ENCODE measurements around the gene EXTL1.
A peak's percentile ranks its signal among the peaks of the same experiment; 100 is the strongest.

EXTL1 gene

DNA sequence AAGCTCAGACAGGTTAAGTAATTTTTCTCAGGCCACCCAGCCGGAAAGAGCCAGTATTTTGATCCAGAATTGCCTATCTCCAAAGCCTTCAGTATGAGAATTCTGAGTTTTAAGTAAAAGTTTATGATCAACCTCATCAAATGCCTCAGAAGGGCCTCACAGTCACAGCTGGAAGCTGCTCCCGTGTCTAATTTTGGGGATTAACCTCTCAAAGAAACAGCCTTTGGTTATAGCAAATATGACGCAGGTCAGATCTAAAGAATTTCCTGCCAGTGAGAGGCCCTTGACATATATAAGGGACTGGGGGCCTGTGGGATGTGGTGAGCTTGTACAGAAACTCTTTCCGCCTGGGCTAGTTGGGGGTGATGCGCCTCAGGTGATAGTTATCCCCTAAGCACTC lies 2.3 kb downstream of the EXTL1 start:
- no peak for DNase-seq (ENCODE audit: low read depth in 3 of 3, low spot score in 1 of 3)

DNA sequence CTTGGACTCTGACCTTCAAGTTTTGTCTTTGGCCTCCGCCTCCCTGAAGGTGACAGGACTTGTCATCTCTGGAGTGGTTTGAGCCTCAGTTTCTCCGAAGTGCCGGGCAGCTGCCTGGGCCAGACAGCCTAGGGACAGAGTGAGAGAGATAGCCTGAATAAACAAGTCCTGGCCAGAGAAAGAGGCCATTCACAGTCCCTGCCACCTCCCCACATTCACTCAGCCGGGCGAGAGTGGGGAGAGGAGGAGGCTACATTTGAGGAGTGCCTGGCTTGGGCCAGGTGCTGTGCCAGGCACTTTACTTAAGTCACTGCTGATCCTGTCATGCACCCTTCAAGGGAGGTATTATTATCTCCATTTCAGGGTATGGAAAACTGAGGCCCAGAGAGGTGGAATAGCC lies 3.5 kb downstream of the EXTL1 start:
- DNase-seq (ENCODE audit: low read depth in 3 of 3, low spot score in 1 of 3): no peak

DNA sequence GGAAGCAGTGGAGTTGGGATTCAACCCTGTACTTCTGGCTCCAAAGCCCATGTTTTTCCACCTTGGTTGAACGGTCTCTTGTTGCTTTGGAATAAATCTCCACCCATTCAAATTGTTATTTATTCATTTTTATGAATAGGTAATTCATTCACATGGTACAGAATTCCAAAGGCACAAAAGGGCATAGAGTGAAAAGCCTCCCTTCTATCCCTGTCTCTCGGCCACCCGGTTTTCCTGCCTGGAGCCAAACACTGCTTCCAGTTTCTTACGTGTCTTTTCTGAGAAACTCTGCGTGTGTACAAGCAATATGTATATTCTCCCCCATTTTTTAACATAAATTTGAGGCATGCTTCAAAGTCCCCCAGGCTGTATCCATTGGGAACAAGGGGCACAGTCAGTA lies 3.9 kb downstream of the EXTL1 start:
- no peak for DNase-seq (ENCODE audit: low read depth in 3 of 3, low spot score in 1 of 3)

DNA sequence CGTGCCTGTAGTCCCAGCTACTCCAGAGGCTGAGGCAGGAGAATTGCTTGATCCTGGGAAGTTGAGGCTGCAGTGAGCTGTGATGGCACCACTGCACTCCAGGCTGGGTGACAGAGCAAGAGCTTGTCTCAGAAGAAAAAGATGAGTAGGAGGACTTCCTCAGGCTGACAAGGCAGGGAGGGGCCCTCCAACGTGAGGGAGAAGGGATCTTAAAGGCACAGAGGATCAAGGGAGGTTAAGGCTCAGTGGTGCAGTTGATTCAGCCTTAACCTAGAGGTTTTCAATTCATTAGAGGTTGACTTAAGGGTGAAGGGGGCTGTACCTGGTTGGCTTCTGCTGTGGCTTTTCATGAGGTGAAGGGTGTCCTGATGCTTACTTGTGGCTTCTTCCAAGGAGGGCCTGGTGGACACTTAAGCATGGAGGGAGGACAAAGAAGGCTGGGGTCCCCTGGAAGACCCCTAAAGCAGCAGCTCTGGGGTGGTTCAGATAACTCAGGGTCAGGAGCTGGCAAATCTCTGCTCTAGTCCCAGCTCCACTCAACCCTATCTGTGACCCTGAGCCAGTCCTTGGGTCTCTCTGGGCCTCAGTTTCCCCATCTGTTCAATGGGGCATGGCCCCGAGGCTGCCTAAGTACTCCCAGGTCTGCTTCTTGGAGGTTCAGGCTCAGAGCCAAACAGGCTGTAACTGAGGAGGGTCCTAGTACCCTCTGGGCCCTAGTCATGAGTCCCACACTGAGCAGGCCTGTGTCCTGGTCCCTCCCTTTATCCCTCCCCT lies 6.3 kb downstream of the EXTL1 start:
- no peak for DNase-seq (ENCODE audit: low read depth in 3 of 3, low spot score in 1 of 3)

DNA sequence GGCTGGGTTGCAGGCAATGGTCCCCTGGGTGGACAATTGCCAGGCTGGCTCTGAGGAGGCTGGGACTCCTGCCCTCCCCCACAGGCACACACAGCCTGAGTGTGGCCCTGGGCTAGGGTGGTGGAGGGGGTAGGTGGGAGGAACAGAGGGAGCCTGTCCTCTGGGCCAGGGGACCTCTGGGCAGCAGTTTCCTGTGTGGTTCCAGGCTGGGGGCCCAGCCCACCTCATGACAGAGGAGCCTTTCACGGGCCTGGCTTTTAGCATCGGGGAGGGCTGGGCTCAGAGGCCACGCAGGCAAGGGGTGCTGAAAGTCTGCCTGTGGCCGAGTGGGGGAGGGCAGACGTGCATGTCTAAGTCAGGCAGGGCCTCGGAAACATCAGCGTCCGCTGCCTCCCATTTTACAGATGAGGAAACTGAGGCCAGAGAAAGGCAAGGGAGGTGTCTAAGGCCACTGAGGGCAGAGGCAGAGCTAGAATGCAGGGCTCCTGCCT lies 7.0 kb downstream of the EXTL1 start:
- no peak for DNase-seq (ENCODE audit: low read depth in 3 of 3, low spot score in 1 of 3)

DNA sequence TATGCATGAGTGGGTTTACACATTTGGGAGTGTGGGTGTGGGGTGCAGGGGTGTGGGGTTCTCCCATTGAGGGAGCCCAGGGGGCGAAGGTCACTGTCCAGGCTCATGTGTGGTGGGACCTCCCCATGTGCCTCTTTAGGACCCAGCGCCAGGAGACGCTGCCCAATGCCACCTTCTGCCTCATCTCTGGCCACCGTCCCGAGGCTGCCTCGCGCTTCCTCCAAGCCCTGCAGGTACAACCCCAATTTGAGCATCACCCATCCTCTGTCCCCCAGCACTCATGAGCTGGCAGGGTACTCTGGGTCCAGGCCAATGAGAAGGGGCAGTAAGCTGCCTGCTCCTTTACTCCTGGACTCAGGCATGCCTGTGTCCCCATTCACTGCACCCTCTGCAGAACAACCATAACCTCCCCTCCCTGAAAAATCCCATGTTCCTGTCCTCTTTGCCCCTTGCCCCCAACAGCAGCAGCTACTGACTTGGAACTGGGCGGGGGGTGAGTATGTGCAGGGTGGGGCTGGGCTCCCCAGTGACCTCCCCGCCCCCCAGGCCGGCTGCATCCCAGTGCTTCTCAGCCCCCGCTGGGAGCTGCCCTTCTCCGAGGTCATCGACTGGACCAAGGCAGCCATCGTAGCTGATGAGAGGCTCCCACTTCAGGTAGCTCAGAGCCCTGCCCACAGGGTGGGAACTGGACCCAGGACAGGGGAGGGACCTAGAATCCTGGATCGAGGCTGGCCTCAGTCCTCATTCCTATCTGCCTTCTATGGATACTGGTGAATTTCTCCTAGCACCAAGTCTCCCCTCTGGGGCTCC lies 7.7 kb downstream of the EXTL1 start:
- DNase-seq (ENCODE audit: low read depth in 3 of 3, low spot score in 1 of 3): no peak

DNA sequence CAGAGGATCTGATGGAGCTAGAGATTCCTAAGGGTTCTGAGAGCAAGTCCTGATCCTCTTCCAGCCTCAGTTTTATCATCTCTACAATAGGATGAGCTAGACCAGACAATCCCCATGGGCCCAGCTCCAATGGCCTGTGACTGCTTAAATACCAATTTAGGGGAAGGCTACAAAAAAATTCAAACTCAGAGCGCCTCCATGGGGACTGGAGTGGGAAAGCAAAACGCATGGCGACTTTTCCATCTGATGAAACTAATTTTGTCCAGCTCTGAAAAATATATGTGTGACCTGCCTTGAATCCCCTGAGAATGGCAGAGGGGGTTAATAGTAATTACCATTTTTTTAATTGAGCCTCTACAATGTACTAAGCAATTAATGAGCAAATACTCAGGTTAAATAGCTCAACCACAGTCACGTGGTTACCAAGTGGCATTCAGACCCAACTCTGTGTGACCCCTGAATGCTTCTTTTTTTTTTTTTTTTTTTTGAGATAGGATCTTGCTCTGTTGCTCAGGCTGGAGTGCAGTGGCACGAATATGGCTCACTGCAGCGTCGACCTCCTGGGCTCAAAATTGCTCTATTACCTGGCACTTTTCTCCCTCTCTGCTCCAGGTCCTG lies 8.4 kb downstream of the EXTL1 start:
- DNase-seq (ENCODE audit: low read depth in 3 of 3, low spot score in 1 of 3): no peak

DNA sequence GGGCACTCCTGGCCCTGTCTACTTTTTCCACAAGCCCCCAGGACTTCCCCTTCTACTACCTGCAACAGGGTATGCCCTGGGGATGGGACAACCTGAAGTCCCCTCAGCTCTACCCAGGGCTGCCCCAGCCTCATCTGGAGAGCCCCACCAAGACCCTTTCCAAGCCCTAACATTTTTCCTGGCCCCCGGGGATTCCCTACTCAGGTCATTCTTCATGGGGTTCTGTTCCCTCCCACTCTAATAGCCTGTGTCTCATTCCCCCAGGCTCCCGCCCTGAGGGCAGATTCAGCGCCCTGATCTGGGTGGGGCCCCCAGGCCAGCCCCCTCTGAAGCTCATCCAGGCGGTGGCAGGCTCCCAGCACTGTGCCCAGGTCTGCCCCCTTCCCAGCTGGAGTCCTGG lies 9.6 kb downstream of the EXTL1 start:
- DNase-seq (ENCODE audit: low read depth in 3 of 3, low spot score in 1 of 3): no peak

DNA sequence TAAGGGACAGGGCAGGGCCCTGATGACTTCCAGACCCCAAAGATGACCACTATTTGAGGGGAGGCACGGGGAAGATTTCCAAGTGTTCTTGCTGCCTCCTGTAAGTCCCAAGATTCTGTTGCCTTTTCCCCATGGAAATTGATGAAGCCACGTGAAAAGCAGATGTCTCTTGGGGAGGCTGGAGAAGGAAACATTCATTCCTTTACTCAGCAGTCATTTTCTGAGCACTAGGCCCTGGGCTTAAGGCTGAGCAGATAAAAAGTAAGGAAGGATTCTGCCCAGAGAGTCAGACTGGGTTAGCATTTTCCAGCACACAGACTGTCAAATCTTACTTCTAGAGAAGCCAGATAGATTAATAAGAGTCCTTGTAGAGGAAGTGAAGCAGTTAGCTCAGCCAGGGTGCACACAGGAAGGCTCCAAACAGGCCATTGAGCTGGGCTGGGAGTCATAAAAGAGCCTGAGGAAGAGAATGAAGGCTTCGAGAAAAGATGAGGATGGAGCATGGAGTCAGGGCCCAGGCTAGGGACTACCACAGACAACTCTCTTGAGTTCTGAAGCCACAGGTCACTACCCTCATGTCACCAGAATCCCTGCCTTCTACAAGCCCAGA lies 10.1 kb downstream of the EXTL1 start:
- DNase-seq (ENCODE audit: low read depth in 3 of 3, low spot score in 1 of 3): no peak

DNA sequence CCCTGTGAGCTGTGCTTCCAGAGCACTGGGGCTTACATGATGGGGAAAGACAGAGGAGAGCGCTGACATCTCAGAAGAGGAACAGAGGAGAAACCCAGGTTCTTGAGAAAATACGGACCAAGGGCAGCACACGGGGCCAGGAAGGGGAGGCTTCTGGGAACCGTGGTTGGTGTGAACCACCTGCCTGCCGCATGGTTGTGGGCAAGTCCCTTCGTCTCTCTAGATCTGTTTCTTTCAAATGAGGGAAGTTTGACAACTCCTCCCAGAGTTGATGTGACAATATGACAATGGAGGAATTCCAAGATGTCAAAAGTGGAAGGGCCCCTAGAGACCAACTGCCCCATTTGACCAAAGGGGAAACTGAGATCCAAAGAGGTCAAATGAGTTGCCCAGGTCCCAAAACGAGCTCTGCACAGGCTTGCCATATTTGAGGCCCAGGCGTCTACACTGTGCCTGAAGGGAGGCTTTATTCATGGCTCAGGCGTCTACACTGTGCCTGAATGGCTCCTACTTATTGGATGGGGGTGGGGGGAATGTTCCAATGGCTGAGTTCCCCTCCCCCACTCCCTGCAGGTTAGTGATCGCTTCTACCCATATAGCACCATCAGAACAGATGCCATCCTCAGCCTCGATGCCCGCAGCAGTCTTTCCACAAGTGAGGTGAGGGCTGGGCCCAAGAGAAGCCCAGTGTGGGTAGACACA lies 11.2 kb downstream of the EXTL1 start:
- DNase-seq (ENCODE audit: low read depth in 3 of 3, low spot score in 1 of 3): no peak

DNA sequence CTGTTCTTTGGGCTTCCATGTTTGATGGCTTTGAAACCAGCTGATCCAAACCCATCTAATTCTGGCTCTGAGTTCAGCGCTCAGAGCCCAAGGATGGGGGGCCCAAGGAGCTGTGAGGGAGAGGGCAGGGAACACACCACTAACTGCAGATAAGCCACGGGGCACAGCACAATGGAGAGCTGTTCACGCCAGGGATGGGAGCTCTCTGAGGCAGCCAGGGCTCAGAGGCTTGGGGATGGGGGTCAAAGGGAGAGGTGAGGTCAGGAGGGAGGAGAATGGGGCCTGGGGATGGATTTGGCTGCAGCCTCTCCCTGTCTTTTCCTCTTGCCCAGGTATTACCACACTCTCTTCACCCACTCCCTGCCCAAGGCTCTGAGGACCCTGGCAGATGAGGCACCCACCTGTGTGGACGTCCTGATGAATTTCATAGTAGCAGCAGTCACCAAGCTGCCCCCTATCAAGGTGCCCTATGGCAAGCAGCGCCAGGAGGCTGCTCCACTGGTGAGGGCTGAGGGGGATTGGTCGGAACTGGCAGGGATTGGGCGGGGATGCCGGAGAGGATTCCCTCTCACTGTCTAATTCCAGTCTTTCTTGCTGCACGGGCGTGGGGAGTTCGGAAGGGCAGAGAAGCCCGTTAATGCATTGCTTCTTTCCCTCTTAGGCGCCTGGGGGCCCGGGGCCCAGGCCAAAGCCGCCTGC lies 13.1 kb downstream of the EXTL1 start:
- DNase-seq (ENCODE audit: low read depth in 3 of 3, low spot score in 1 of 3): no peak

DNA sequence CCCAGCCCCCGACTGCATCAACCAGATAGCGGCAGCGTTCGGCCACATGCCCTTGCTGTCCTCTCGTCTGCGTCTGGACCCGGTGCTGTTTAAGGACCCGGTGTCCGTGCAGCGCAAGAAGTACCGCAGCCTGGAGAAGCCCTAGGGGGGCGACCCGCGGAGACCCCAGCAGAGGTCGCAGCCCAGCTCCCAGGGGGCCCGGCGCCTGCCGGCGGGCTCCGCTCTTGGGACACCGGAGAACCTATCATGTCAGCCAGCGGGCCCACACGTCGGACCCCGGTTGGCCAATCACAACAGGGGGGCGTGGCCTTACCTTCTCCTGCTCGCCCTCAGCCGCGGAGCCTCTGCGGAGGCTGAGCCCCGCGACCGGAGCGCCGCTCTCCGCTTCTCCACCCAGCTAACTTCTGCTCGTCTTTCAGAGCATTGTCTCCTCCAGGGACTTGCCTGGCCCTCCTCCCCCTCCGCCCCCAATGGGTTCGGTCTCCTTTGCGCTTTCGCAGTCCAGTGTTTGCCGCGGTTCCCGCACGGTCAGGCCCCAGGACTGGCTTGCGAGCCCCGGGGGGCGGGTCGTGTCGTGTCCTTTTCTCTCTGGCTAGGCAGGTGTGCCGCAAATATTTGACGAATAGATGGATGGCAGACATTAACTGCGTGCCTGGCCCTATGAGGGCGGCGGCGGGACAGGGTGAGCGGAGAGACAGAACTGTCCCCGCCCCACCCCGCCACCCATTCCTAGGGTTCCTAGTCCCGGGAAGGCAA lies 13.8 kb downstream of the EXTL1 start:
- DNase-seq (ENCODE audit: low read depth in 3 of 3, low spot score in 1 of 3): peak; percentile 80 to 82 (median 80)

DNA sequence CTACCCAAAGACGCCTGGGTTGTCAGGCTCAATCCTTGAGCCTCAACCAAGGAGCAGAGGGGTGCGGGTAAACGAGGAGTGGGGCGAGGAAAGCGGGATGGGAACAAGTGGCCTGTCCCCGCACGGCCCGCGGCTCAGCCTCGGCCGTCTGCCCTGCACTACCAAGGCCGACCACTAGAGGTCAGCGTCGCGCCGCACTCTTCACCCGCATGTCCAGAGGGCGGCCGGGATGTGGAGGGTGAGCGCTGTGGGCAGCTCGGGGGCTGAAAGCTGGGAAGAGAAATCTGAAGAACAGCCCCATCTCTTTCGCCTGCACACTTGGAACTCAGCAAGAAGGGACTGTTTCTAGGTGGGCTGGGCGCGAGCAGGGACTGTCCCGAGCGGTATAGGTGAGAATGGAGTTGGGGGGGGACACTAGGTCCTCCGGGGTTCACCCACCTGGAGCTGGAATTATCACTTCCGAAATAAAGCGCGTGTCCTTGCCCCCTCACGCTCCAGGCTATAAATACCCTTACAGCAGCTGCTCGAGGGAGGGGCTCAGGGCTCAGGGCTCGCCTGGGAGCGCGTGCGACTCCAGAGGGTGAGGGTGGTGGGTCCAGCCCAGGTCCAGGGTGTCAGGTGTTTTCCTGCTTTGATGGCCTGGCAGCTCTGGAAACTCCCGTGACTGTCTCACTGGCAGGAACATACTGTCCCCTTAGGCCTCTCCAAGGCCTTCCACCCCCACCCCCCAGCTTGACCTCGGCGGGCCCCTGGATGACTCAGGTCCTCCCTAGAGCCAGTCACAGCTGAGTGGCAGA lies 14.6 kb downstream of the EXTL1 start:
- peak; percentile 6 to 77 (median 50) for DNase-seq (ENCODE audit: low read depth in 3 of 3, low spot score in 1 of 3)

DNA sequence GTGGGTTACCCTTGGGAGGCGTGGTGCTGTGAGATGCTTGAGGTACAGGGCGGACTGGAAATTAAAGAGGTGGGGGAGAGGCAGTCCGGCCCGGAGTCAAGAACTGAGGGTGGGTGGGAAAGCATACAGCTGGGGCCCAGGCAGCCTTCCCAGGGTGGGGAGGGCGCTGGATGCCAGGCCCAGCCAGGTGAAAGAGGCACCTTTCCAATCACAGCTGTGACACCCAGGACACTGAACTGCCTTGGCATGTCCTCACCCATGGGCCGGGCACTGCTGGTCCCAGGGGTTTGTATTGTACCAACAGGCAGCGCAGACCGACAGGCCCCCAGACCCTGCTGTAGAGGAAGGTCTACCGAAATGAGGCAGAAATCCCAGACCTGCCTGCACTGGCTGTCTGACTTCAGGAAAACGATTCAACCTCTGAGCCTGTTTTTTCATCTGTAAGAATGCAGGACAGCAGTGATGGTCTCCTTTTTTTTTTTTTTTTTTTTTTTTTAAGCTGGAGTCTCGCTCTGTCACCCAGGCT lies 15.2 kb downstream of the EXTL1 start:
- DNase-seq (ENCODE audit: low read depth in 3 of 3, low spot score in 1 of 3): no peak

DNA sequence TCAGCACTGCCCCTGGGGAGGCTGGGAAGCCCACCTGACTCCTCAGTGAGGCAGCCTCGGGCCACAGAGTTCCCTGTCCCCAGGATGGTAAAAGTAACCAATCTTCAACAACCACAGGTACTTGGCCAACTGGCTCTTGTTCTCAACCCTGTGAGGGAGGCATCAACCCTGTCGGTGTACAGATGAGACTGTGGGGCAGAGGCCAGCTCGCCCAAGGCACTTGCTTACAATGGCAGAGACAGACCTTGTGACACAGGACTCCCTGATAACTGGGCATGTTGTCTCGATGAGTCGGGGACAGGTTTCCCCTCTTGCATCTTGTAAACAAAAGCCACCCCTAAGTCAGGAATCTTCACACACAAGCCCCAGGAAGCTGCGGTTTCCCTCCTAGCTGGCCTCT lies 16.3 kb downstream of the EXTL1 start:
- DNase-seq (ENCODE audit: low read depth in 3 of 3, low spot score in 1 of 3): no peak

DNA sequence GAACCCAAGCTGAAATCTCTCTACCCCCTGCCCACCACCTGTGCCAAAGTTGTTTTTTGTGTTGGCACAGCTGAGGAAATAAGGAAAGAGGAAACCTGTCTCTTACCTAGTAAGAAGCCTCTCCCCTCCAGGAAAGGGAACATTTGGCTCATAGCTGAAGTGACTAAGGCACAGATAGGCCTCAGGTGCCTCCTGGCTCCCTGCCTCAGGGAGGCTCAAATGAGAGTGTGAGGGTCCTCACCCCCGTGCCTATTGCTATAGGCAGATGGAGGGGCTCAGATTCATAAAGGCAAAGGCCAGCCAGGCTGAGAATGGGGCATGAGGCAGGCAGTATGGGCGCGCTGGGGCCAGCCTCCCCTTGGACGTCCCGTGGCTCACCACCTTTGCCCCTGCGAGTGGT lies 16.9 kb downstream of the EXTL1 start:
- DNase-seq (ENCODE audit: low read depth in 3 of 3, low spot score in 1 of 3): no peak

DNA sequence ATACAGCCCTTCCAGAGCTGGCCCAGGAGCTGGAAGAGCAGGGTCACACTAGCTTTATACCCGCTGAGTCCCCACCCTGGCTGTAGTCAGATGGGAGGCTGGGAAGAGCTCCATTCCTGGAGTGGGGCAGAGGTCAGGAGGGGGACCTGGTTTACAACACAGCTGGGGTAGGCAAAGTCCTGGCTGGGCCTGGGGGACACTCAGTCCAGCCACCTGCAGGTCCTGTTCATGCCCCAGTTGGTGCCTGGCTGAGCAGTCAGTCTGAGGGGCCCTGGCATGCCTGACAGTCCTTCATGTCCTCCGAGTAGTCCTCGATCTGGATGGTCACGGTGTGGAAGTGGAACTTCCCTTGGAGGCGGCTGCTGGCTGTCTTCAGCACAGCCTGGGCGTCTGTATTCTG lies 17.3 kb downstream of the EXTL1 start:
- no peak for DNase-seq (ENCODE audit: low read depth in 3 of 3, low spot score in 1 of 3)

DNA sequence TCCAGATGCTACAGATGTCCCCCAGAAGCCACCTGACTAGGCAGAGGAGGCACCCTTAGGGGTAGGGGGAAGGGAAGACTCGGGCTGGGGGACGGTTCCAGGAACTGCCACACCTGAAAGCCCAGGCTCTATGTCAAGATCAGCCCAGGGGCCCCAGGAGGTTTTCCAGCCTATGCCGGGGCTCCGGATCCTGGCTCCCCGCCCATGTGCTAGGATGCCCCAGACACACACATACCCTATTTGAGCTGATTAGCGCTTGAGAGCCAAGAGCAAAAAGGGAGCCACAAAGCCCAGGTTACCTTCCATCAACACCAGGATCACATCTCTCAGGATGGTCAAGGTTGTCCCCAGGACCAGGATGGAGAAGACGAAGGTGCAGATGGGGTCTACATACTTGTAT lies 19.8 kb downstream of the EXTL1 start:
- no peak for DNase-seq (ENCODE audit: low read depth in 3 of 3, low spot score in 1 of 3)

DNA sequence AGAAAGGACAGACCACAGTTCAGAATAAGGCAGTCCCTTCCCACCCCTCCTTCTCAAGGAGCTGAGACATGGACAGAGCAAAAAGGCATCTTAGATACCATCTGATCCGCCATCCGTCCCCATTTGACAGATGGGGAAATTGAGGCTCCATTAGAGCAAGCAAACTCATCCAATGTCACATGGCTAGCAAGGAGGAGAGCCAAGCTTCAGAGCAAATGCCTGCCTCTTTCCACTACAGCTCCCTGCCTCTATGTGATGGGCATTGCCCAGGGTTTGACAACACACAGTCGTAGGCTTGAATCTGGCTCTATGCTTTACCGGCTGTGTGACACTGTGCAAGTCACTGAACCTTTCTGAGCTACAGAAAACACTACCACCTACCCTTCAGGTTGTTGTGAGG lies 20.4 kb downstream of the EXTL1 start:
- no peak for DNase-seq (ENCODE audit: low read depth in 3 of 3, low spot score in 1 of 3)

All from stimulated activated CD4-positive, alpha-beta T cell treated with anti-CD3 and anti-CD28 coated beads, TNF-alpha, amount 100 ng/mL, for 1 hour (primary cell).